ENCODE data around the gene RAB29. TPM values are rescaled to one million over a fixed set of nuclear protein-coding genes. Genes with fewer than 3 reads are reported as not detected.
A peak's percentile ranks its signal among the peaks of the same experiment; 100 is the strongest.

RAB29 gene
- total and polyA plus RNA-seq, 2 experiments from 2014 or later = 6.5 to 7.2 TPM

- no peak for TF ChIP-seq CTCF (IDR thresholded peaks at IDR 0.05; ENCODE audit: low read depth, low read length)
- Histone ChIP-seq H3K4me3 (no peak overlapping the region), H3K36me3 (peaks cover 13% of the 10 kb centered on the region), H3K9me3 (ENCODE audit: low read depth) (no peaks in the 10 kb centered on the region), H3K27me3 (no peaks in the 10 kb centered on the region), H3K4me1 (ENCODE audit: low read depth) (peaks cover 29% of the 10 kb centered on the region), H3K27ac (no peak overlapping the region)
- DNase-seq (ENCODE audit: low read depth in 1 of 2, low spot score in 1 of 2) = no peak
These were observed 26.8 kb upstream of the RAB29 start for GRCh38 chr1:205802060-205802459.

- no peaks in the 10 kb centered on the region for H3K27me3 ChIP-seq
- peaks cover 22% of the 10 kb centered on the region for H3K36me3 ChIP-seq
- H3K4me1 ChIP-seq (ENCODE audit: low read depth) = peaks cover 30% of the 10 kb centered on the region
- no peak for DNase-seq (ENCODE audit: low read depth in 1 of 2, low spot score in 1 of 2)
- H3K9me3 ChIP-seq (ENCODE audit: low read depth) = no peaks in the 10 kb centered on the region
- no peak for TF ChIP-seq CTCF (IDR thresholded peaks at IDR 0.05; ENCODE audit: low read depth, low read length)
- peak overlapping the region; percentile 66 for H3K27ac ChIP-seq
- H3K4me3 ChIP-seq = no peak overlapping the region
These were observed 25.9 kb upstream of the RAB29 start for GRCh38 chr1:205800981-205801703.

- Histone ChIP-seq H3K4me3 (no peak overlapping the region), H3K27ac (peak overlapping the region; percentile 66), H3K27me3 (no peaks in the 10 kb centered on the region), H3K4me1 (ENCODE audit: low read depth) (peaks cover 30% of the 10 kb centered on the region), H3K36me3 (peaks cover 28% of the 10 kb centered on the region), H3K9me3 (ENCODE audit: low read depth) (no peaks in the 10 kb centered on the region)
- no peak for TF ChIP-seq CTCF (IDR thresholded peaks at IDR 0.05; ENCODE audit: low read depth, low read length)
- no peak for DNase-seq (ENCODE audit: low read depth in 1 of 2, low spot score in 1 of 2)
These were observed 25.1 kb upstream of the RAB29 start for GRCh38 chr1:205800427-205800826.

GRCh38 chr1:205798577-205798976 lies 23.3 kb upstream of the RAB29 start:
- Histone ChIP-seq H3K4me1 (ENCODE audit: low read depth) (peaks cover 30% of the 10 kb centered on the region), H3K27me3 (no peaks in the 10 kb centered on the region), H3K27ac (peak overlapping the region; percentile 85), H3K4me3 (no peak overlapping the region), H3K9me3 (ENCODE audit: low read depth) (no peaks in the 10 kb centered on the region), H3K36me3 (peaks cover 43% of the 10 kb centered on the region)
- DNase-seq (ENCODE audit: low read depth in 1 of 2, low spot score in 1 of 2) = no peak
- no peak for TF ChIP-seq CTCF (IDR thresholded peaks at IDR 0.05; ENCODE audit: low read depth, low read length)

GRCh38 chr1:205797168-205797567 lies 21.9 kb upstream of the RAB29 start:
- Histone ChIP-seq H3K36me3 (peaks cover 54% of the 10 kb centered on the region), H3K27me3 (no peaks in the 10 kb centered on the region), H3K4me3 (no peak overlapping the region), H3K4me1 (ENCODE audit: low read depth) (peaks cover 29% of the 10 kb centered on the region), H3K27ac (peak overlapping the region; percentile 85), H3K9me3 (ENCODE audit: low read depth) (no peaks in the 10 kb centered on the region)
- no peak for DNase-seq (ENCODE audit: low read depth in 1 of 2, low spot score in 1 of 2)
- TF ChIP-seq CTCF (IDR thresholded peaks at IDR 0.05; ENCODE audit: low read depth, low read length) = no peak
